HUES64 (cell line): ENCODE data around the gene CLPX. TPM values are rescaled to one million over a fixed set of nuclear protein-coding genes. Genes with fewer than 3 reads are reported as not detected.
A peak's percentile ranks its signal among the peaks of the same experiment; 100 is the strongest.
"Not testable (repeated sequence)": the region's sequence is repeated elsewhere in the genome, so short reads cannot be mapped to it uniquely, and the experiment has no call there.

Experiments
- H3K27ac ChIP-seq: 2 replicates; pipeline ENCODE4 v1.7.0; 2013; ENCODE audit warnings: low read depth, low read length, inconsistent platforms
- H3K27me3 ChIP-seq: 2 replicates; pipeline ENCODE4 v1.6.1; 2013; ENCODE audit warnings: mild to moderate bottlenecking, low read length; ENCODE audit not compliant: insufficient read depth
- H3K36me3 ChIP-seq: 2 replicates; pipeline ENCODE4 v1.6.1; 2013; ENCODE audit warnings: mild to moderate bottlenecking, low read length; ENCODE audit not compliant: insufficient read depth
- H3K4me1 ChIP-seq: 2 replicates; pipeline ENCODE4 v1.6.1; 2013; ENCODE audit warnings: mild to moderate bottlenecking, low read length, moderate library complexity; ENCODE audit not compliant: insufficient read depth
- H3K4me3 ChIP-seq: 2 replicates; pipeline ENCODE4 v1.5.1; 2013; ENCODE audit warnings: mild to moderate bottlenecking, low read length, moderate library complexity
- H3K9ac ChIP-seq: 2 replicates; pipeline ENCODE4 v1.6.1; 2013; ENCODE audit warnings: mild to moderate bottlenecking, low read depth, low read length
- H3K9me3 ChIP-seq: 2 replicates; pipeline ENCODE4 v1.6.1; 2013; ENCODE audit warnings: low read depth, low read length; ENCODE audit not compliant: insufficient read depth
- WGBS: fragments of 150-250, 120-280 bp; methylation state at CpG from one replicate; pipeline ENCODE4 v1.1.7; 2013; ENCODE audit warnings: missing lambda C conversion rate; 5-methylcytosine and 5-hydroxymethylcytosine counted together
- polyA plus RNA-seq, 2 experiments: library from polyadenylated mRNA; stranded (reverse); fragments of 50-300 nt; gene quantifications; one replicate each; pipeline ENCODE4 v1.2.3, GENCODE V29; 2013

Gene CLPX
- polyA plus RNA-seq (2013, experiment 1 of 2): 22.4 TPM
- 29.8 TPM for polyA plus RNA-seq (2013, experiment 2 of 2)

GRCh38 chr15:65184868-65185717 is at the start of gene CLPX:
Gene CLPX (minus strand): TSS chr15:65185342. CDS start chr15:65185153, 189 bp downstream.
- H3K4me3 ChIP-seq: peak within 1 kb of the TSS; percentile 94
- H3K9me3 ChIP-seq: no peaks in the 10 kb centered on the region
- H3K9ac ChIP-seq: peak within 1 kb of the TSS; percentile 88
- peaks cover 12% of the 10 kb centered on the region; the same call in 1 of the 2 replicates for H3K4me1 ChIP-seq
- WGBS: under 1% methylated on average over 70 of the region's 70 CpGs
- peaks cover 9% of the 10 kb centered on the region for H3K36me3 ChIP-seq
- peak within 1 kb of the TSS; percentile 93 for H3K27ac ChIP-seq
- H3K27me3 ChIP-seq: no peaks in the 10 kb centered on the region

GRCh38 chr15:65233696-65234095 is 48.6 kb upstream of the CLPX start:
- H3K9me3 ChIP-seq: no peaks in the 10 kb centered on the region
- no peak overlapping the region for H3K27ac ChIP-seq
- H3K36me3 ChIP-seq: no peaks in the 10 kb centered on the region
- H3K27me3 ChIP-seq: no peaks in the 10 kb centered on the region
- H3K9ac ChIP-seq: no peak overlapping the region
- 98% methylated on average over 4 of the region's 5 CpGs for WGBS
- H3K4me3 ChIP-seq: no peak overlapping the region
- no peaks in the 10 kb centered on the region for H3K4me1 ChIP-seq

GRCh38 chr15:65232520-65232919 is 47.4 kb upstream of the CLPX start:
- H3K9me3 ChIP-seq: no peaks in the 10 kb centered on the region
- 0 out of 2 replicates have a peak, but pooled peaks cover 5% of the 10 kb centered on the region for H3K4me1 ChIP-seq
- H3K27me3 ChIP-seq: no peaks in the 10 kb centered on the region
- H3K27ac ChIP-seq: no peak overlapping the region
- H3K4me3 ChIP-seq: no peak overlapping the region
- 98% methylated on average over 3 of the region's 3 CpGs for WGBS
- H3K9ac ChIP-seq: no peak overlapping the region
- no peaks in the 10 kb centered on the region for H3K36me3 ChIP-seq

- no peaks in the 10 kb centered on the region for H3K9me3 ChIP-seq
- peaks cover 6% of the 10 kb centered on the region for H3K4me1 ChIP-seq
- no peaks in the 10 kb centered on the region for H3K27me3 ChIP-seq
- H3K4me3 ChIP-seq: no peak overlapping the region
- no peaks in the 10 kb centered on the region for H3K36me3 ChIP-seq
- no peak overlapping the region for H3K9ac ChIP-seq
- H3K27ac ChIP-seq: no peak overlapping the region
- 97% methylated on average over 10 of the region's 10 CpGs for WGBS
These were observed 46.2 kb upstream of the CLPX start for GRCh38 chr15:65231306-65231705.

GRCh38 chr15:65226901-65227300 is 41.8 kb upstream of the CLPX start:
- not testable (repeated sequence) for H3K27ac ChIP-seq, H3K9me3 ChIP-seq, H3K36me3 ChIP-seq, H3K27me3 ChIP-seq, H3K9ac ChIP-seq, H3K4me3 ChIP-seq, H3K4me1 ChIP-seq
- WGBS: 25% methylated on average over 4 of the region's 10 CpGs

GRCh38 chr15:65226221-65226620 is 41.1 kb upstream of the CLPX start:
- H3K27ac ChIP-seq: peak overlapping the region; percentile 81; the same call in 1 of the 2 replicates
- no peak overlapping the region for H3K4me3 ChIP-seq
- H3K9me3 ChIP-seq: no peaks in the 10 kb centered on the region
- H3K4me1 ChIP-seq: peaks cover 10% of the 10 kb centered on the region
- H3K9ac ChIP-seq: no peak overlapping the region
- 86% methylated on average over 1 of the region's 3 CpGs for WGBS
- no peaks in the 10 kb centered on the region for H3K36me3 ChIP-seq
- no peaks in the 10 kb centered on the region for H3K27me3 ChIP-seq

GRCh38 chr15:65223996-65224395 is 38.9 kb upstream of the CLPX start:
- WGBS: 92% methylated on average over 6 of the region's 6 CpGs
- Histone ChIP-seq H3K9me3 (no peaks in the 10 kb centered on the region), H3K27ac (no peak overlapping the region), H3K9ac (no peak overlapping the region), H3K4me3 (no peak overlapping the region), H3K36me3 (no peaks in the 10 kb centered on the region), H3K4me1 (peaks cover 10% of the 10 kb centered on the region), H3K27me3 (no peaks in the 10 kb centered on the region)

- no peaks in the 10 kb centered on the region for H3K36me3 ChIP-seq
- H3K9me3 ChIP-seq: no peaks in the 10 kb centered on the region
- no peak overlapping the region for H3K9ac ChIP-seq
- no peak overlapping the region for H3K4me3 ChIP-seq
- H3K4me1 ChIP-seq: peaks cover 7% of the 10 kb centered on the region
- WGBS: 91% methylated on average over 4 of the region's 4 CpGs
- no peak overlapping the region for H3K27ac ChIP-seq
- H3K27me3 ChIP-seq: no peaks in the 10 kb centered on the region
These were observed 37.7 kb upstream of the CLPX start for GRCh38 chr15:65222891-65223290.

- no peak overlapping the region for H3K27ac ChIP-seq
- no peaks in the 10 kb centered on the region for H3K36me3 ChIP-seq
- H3K9ac ChIP-seq: no peak overlapping the region
- no peak overlapping the region for H3K4me3 ChIP-seq
- no peaks in the 10 kb centered on the region for H3K27me3 ChIP-seq
- peaks cover 5% of the 10 kb centered on the region for H3K4me1 ChIP-seq
- no peaks in the 10 kb centered on the region for H3K9me3 ChIP-seq
- WGBS: 92% methylated on average over 2 of the region's 2 CpGs
These were observed 36.6 kb upstream of the CLPX start for GRCh38 chr15:65221697-65222096.

GRCh38 chr15:65219137-65219536 is 34.0 kb upstream of the CLPX start:
- no peak overlapping the region for H3K4me3 ChIP-seq
- H3K9ac ChIP-seq: no peak overlapping the region
- no peaks in the 10 kb centered on the region for H3K9me3 ChIP-seq
- H3K27me3 ChIP-seq: no peaks in the 10 kb centered on the region
- no peak overlapping the region for H3K27ac ChIP-seq
- H3K4me1 ChIP-seq: no peaks in the 10 kb centered on the region
- no peaks in the 10 kb centered on the region for H3K36me3 ChIP-seq
- WGBS: 90% methylated on average over 3 of the region's 3 CpGs

- H3K36me3 ChIP-seq: no peaks in the 10 kb centered on the region
- 82% methylated on average over 10 of the region's 10 CpGs for WGBS
These were observed 32.7 kb upstream of the CLPX start for GRCh38 chr15:65217526-65218482.

More at GRCh38 chr15:65217526-65218482, 32.7 kb upstream of the CLPX start:
- Histone ChIP-seq H3K27ac (no peak overlapping the region), H3K4me1 (no peaks in the 10 kb centered on the region), H3K27me3 (no peaks in the 10 kb centered on the region), H3K4me3 (no peak overlapping the region), H3K9me3 (no peaks in the 10 kb centered on the region), H3K9ac (no peak overlapping the region)
